ENCODE results near the gene TIMM13. TPM values are rescaled to one million over a fixed set of nuclear protein-coding genes. Genes with fewer than 3 reads are reported as not detected.

The TIMM13 gene
- total RNA-seq, 1 donor from 2014 or later: 54.4 TPM

- no peak for DNase-seq (ENCODE audit: low read depth in 2 of 2)
Measured at GRCh38 chr19:2382530-2383222, 44.7 kb downstream of the TIMM13 start.

- no peak for DNase-seq (ENCODE audit: low read depth in 2 of 2)
Measured at GRCh38 chr19:2381148-2381820, 46.1 kb downstream of the TIMM13 start.

- no peak for DNase-seq (ENCODE audit: low read depth in 2 of 2)
Measured at GRCh38 chr19:2380567-2380966, 46.8 kb downstream of the TIMM13 start.

GRCh38 chr19:2376784-2377519 is 50.4 kb downstream of the TIMM13 start:
- no peak for DNase-seq (ENCODE audit: low read depth in 2 of 2)

Other genes with a start within 250 kb of the TIMM13 start
- 61.6 and 72.7 TPM in 2 replicates for gene PLEKHJ1, start 191.3 kb downstream of the TIMM13 start, total RNA-seq
- gene SF3A2, start 190.8 kb downstream of the TIMM13 start, total RNA-seq: 44.7 and 57.9 TPM in 2 replicates
- 0.64 and 1.8 TPM in 2 replicates for gene AMH, start 178.3 kb downstream of the TIMM13 start, total RNA-seq
- gene JSRP1, start 171.2 kb downstream of the TIMM13 start, total RNA-seq: not detected in 2 replicates
- 0.13 and 0.51 TPM in 2 replicates for gene PEAK3, start 145.4 kb downstream of the TIMM13 start, total RNA-seq
- gene LINGO3, start 119.4 kb downstream of the TIMM13 start, total RNA-seq: not detected in 2 replicates
- 90.9 and 94.4 TPM in 2 replicates for gene LSM7, start 99.0 kb downstream of the TIMM13 start, total RNA-seq
- 13.9 and 25.8 TPM in 2 replicates for gene SPPL2B, start 98.9 kb downstream of the TIMM13 start, total RNA-seq
- gene TMPRSS9, start 67.3 kb downstream of the TIMM13 start, total RNA-seq: not detected in 2 replicates
- 52.6 and 87.3 TPM in 2 replicates for gene LMNB2, start 29.4 kb upstream of the TIMM13 start, total RNA-seq
- gene GADD45B, start 48.5 kb upstream of the TIMM13 start, total RNA-seq: 42.0 and 107 TPM in 2 replicates

Measured in dermis microvascular lymphatic vessel endothelial cell (primary cell).